Testis (tissue), 3 donors: ENCODE measurements around the gene LRPAP1. TPM values are rescaled to one million over a fixed set of nuclear protein-coding genes. Genes with fewer than 3 reads are reported as not detected.

Experiments used
- DNase-seq: peaks from one replicate; pipeline ENCODE4 v3.0.0-alpha.2; 2019
- H3K27ac ChIP-seq, 2 donors: fragments of 200-600 bp; sonication (generic); one replicate each; pipeline ENCODE4 v1.5.1; 2019
- H3K27me3 ChIP-seq: fragments of 200-600 bp; sonication (generic); one replicate; pipeline ENCODE4 v1.5.1; 2019
- H3K36me3 ChIP-seq: fragments of 200-600 bp; sonication (generic); one replicate; pipeline ENCODE4 v1.5.1; 2017; ENCODE audit warnings: low read depth; ENCODE audit errors: missing control alignments
- H3K4me1 ChIP-seq: fragments of 200-600 bp; sonication (generic); one replicate; pipeline ENCODE4 v1.5.1; 2019
- H3K4me3 ChIP-seq, 2 donors: fragments of 200-600 bp; sonication (generic); one replicate each; pipeline ENCODE4 v1.5.1; 2017 to 2019
- H3K9me3 ChIP-seq: fragments of 200-600 bp; sonication (generic); one replicate; pipeline ENCODE4 v1.5.1; 2017
- POLR2A ChIP-seq: fragments of 450-650 bp; IDR thresholded peaks from one replicate; pipeline ENCODE4 v1.6.1; 2017; ENCODE audit warnings: antibody characterized with exemption, mild to moderate bottlenecking, moderate library complexity
- WGBS, 2 donors: methylation state at CpG; one replicate each; pipeline ENCODE4 v1.1.5; 2018; 5-methylcytosine and 5-hydroxymethylcytosine counted together
- intact Hi-C: fragments of 100-400 bp; cut with DNase I; formaldehyde crosslinking; loops from one replicate; pipeline ENCODE4 v1.15.1; 2023; ENCODE audit warnings: low total_unique reads
- polyA plus RNA-seq: library from polyadenylated mRNA; stranded (reverse); fragments of 350-450 nt; fragmentation: Illumina TruSeq; extraction: RNeasy Lipid Tissue Mini Kit (QIAGEN cat#74804); gene quantifications from one replicate; pipeline ENCODE4 v1.2.3, GENCODE V29; 2014; ENCODE audit warnings: low read depth, low replicate concordance; ENCODE audit not compliant: insufficient read depth
- total RNA-seq, 2 donors: library from RNA; depleted of rRNA; stranded (reverse); fragments of >200 nt; gene quantifications; one replicate each; pipeline ENCODE4 v1.2.3, GENCODE V29; 2016
- TF ChIP-seq, protein P1 (sequence below), 3 experiments: fragments of 450-650 bp in 2 of 3; fragments of 200-600 bp in 1 of 3; sonication (generic) in 1 of 3; IDR thresholded peaks; one replicate each; pipeline ENCODE4 v1.5.1; 2016 to 2019; ENCODE audit warnings: antibody characterized with exemption in 3 of 3, mild to moderate bottlenecking in 2 of 3, moderate library complexity in 1 of 3

The LRPAP1 gene
- total and polyA plus RNA-seq, 3 donors from 2014 or later: 179 to 337 (median 279) TPM

DNA sequence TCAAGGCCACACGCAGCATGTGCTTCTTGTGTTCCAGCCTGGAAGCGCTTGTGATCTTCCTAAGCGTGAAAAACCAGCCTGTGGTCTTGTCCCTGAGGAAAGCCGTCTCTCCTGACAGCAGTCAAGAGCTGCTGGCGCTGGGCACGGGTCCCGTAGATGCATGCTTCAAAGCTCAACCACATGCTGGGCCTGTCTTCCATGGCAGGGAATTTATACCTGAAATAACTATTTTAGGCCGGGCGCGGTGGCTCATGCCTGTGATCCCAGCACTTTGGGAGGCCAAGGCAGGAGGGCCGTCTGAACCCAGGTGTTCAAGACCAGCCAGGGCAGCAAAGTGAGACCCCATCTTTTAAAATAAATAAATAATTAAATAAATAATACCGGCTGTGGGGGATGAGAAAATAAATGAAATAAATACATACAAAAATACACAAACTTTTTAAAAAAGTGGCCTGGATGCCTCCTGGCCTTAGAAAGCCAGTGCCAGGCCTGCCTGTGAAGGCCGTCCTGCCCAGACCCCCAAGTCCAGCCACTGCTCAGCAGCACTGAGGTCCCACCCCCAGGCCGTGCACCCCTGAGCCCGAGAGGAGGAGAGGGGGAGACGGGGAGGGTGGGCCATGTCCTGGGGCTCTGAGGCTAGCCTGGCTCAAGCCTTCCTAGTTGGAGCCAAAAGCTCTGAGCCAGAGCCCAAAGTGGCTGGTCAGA, 10.4 kb downstream of the LRPAP1 start:
- no peak for DNase-seq

GRCh38 chr4:3520796-3521600, 11.2 kb downstream of the LRPAP1 start:
- Histone ChIP-seq H3K36me3 (no peaks in the 10 kb centered on the region), H3K27ac (no peak overlapping the region), H3K4me3 (no peak overlapping the region), H3K27me3 (no peaks in the 10 kb centered on the region), H3K9me3 (no peaks in the 10 kb centered on the region), H3K4me1 (no peaks in the 10 kb centered on the region)
- intact Hi-C loops: no loop called here
- 85 to 87% methylated on average over 16 to 31 of the region's 31 CpGs for WGBS, 2 donors
- TF ChIP-seq, protein P1, sequence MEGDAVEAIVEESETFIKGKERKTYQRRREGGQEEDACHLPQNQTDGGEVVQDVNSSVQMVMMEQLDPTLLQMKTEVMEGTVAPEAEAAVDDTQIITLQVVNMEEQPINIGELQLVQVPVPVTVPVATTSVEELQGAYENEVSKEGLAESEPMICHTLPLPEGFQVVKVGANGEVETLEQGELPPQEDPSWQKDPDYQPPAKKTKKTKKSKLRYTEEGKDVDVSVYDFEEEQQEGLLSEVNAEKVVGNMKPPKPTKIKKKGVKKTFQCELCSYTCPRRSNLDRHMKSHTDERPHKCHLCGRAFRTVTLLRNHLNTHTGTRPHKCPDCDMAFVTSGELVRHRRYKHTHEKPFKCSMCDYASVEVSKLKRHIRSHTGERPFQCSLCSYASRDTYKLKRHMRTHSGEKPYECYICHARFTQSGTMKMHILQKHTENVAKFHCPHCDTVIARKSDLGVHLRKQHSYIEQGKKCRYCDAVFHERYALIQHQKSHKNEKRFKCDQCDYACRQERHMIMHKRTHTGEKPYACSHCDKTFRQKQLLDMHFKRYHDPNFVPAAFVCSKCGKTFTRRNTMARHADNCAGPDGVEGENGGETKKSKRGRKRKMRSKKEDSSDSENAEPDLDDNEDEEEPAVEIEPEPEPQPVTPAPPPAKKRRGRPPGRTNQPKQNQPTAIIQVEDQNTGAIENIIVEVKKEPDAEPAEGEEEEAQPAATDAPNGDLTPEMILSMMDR (IDR thresholded peaks at IDR 0.05): no peak
- TF ChIP-seq POLR2A: no peak
- DNase-seq: no peak

More for the DNA sequence above, 10.4 kb downstream of the LRPAP1 start:
- Histone ChIP-seq H3K4me3 (no peak overlapping the region), H3K27ac (no peak overlapping the region), H3K27me3 (no peaks in the 10 kb centered on the region), H3K9me3 (no peaks in the 10 kb centered on the region), H3K36me3 (no peaks in the 10 kb centered on the region), H3K4me1 (no peaks in the 10 kb centered on the region)
- intact Hi-C loops: no loop called here
- 89 to 90% methylated on average over 16 of the region's 16 CpGs for WGBS, 2 donors
- TF ChIP-seq, protein P1 (IDR thresholded peaks at IDR 0.05): no peak
- TF ChIP-seq POLR2A: no peak

- H3K4me1 ChIP-seq: no peaks in the 10 kb centered on the region
- intact Hi-C loops: no loop called here
- H3K36me3 ChIP-seq: no peaks in the 10 kb centered on the region
- H3K9me3 ChIP-seq: no peaks in the 10 kb centered on the region
- H3K4me3 ChIP-seq: no peak overlapping the region
- 93% methylated on average over 11 of the region's 11 CpGs for WGBS, 2 donors
- H3K27ac ChIP-seq: no peak overlapping the region
- no peaks in the 10 kb centered on the region for H3K27me3 ChIP-seq
- TF ChIP-seq, protein P1 (IDR thresholded peaks at IDR 0.05): no peak
- TF ChIP-seq POLR2A: no peak
- no peak for DNase-seq
These were observed 11.9 kb downstream of the LRPAP1 start for GRCh38 chr4:3520276-3520675.

DNA sequence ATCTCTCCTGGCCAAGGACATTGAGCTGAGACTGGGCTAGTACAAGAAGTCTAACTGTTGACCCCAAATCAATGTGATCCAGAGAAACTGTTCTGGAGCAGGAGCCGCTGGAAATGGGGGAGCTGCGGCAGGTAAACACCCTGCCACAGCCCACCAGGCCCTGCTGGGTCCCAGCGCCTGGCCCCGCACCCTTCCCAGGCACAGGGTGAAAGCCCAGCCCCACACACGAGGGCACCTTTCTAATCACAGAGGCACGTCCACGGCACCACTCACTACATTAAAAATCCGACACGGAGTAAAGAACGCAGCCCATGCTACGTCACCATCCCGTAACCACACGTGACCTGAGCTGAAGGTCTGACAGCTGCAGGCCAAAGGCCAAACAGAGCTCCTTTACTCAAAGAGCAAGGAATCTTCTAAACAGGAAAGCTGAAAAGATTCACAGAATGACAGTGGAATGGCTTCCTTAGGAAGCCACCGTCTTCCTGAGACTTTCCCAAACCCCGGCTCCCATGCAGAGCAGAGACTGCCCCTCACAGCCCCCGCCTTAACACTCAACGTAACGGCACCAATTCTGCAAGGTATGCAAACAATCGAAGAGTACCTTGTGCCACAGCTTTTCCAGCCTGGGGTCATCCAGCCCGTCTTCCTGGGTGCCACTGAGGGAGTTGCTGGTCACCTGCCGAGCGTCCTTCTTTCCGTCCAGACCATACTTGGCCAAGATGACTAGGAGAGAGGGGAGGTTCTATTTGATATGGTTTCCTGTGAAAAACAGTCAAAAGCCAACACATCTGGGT, 12.6 kb downstream of the LRPAP1 start:
- TF ChIP-seq, protein P1 (IDR thresholded peaks at IDR 0.05): no peak
- no peak for TF ChIP-seq POLR2A
- Histone ChIP-seq H3K9me3 (no peaks in the 10 kb centered on the region), H3K27ac (no peak overlapping the region), H3K4me3 (no peak overlapping the region), H3K36me3 (no peaks in the 10 kb centered on the region), H3K4me1 (no peaks in the 10 kb centered on the region), H3K27me3 (no peaks in the 10 kb centered on the region)
- 95% methylated on average over 19 to 23 of the region's 23 CpGs for WGBS, 2 donors
- DNase-seq: no peak
- intact Hi-C loops: no loop called here
